Effector memory CD4-positive, alpha-beta T cell (primary cell): ENCODE data around the gene PPP1R1A.

ENCODE experiments used
- DNase-seq, 3 donors: peaks; one replicate each; pipeline ENCODE4 v3.0.0-alpha.2; 2020
- H3K27ac ChIP-seq: 2 replicates; pipeline ENCODE4 v1.7.0; 2013; ENCODE audit warnings: mild to moderate bottlenecking, low read length, moderate library complexity; ENCODE audit not compliant: insufficient read depth, poor library complexity, severe bottlenecking
- H3K27me3 ChIP-seq: replicated peaks from 2 replicates; pipeline ENCODE4 v1.7.0; 2013; ENCODE audit warnings: mild to moderate bottlenecking, low read length; ENCODE audit not compliant: insufficient read depth, control insufficient read depth, poor library complexity, severe bottlenecking
- H3K36me3 ChIP-seq: 2 replicates; pipeline ENCODE4 v1.7.0; 2013; ENCODE audit warnings: mild to moderate bottlenecking, low read length, moderate library complexity; ENCODE audit not compliant: control insufficient read depth, insufficient read depth
- H3K4me1 ChIP-seq: 2 replicates; pipeline ENCODE4 v1.7.0; 2013; ENCODE audit warnings: low read length, mild to moderate bottlenecking; ENCODE audit not compliant: control insufficient read depth, insufficient read depth, poor library complexity, severe bottlenecking
- H3K4me3 ChIP-seq: 2 replicates; pipeline ENCODE4 v1.7.0; 2013; ENCODE audit warnings: low read length, low read depth, mild to moderate bottlenecking; ENCODE audit not compliant: insufficient read depth, poor library complexity, severe bottlenecking
- H3K9me3 ChIP-seq: 2 replicates; pipeline ENCODE4 v1.7.0; 2013; ENCODE audit warnings: mild to moderate bottlenecking, low read length, moderate library complexity; ENCODE audit not compliant: control insufficient read depth

Gene PPP1R1A

DNA sequence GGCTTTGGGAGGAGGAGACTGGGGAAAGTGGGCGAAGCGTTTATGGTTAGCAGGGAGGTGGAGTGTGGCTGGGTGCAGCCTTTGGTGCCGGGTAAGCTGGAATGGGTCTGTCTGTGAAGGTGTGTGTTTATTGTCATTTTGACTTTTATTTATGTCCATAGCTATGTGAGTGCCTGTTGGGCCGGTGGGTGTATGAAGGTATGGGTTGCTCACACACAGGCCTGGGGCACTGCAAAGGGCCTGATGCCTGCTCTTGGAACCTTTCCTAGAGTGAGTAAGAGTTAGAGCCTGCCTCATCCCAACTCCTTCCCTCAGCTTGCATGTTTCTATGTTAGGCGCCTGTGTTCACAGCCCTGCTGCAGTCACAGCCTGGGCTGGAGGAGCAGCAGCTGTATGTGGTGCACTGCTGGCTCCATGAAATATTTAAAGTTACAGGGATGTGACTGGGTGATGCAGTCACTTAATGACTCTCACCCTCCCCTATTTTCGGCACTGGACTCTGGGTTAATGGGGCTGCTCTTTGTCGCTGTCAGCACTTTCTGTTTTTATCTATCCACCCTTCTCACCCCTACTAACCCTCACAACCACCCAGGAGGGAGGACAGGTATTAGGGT, 2.6 kb upstream of the PPP1R1A start:
- no peak for DNase-seq
- H3K4me1 ChIP-seq: peaks cover 5% of the 10 kb centered on the region
- H3K4me3 ChIP-seq: no peak overlapping the region
- no peaks in the 10 kb centered on the region for H3K36me3 ChIP-seq
- no peak overlapping the region for H3K27ac ChIP-seq
- H3K27me3 ChIP-seq: peaks cover 17% of the 10 kb centered on the region
- H3K9me3 ChIP-seq: no peaks in the 10 kb centered on the region

DNA sequence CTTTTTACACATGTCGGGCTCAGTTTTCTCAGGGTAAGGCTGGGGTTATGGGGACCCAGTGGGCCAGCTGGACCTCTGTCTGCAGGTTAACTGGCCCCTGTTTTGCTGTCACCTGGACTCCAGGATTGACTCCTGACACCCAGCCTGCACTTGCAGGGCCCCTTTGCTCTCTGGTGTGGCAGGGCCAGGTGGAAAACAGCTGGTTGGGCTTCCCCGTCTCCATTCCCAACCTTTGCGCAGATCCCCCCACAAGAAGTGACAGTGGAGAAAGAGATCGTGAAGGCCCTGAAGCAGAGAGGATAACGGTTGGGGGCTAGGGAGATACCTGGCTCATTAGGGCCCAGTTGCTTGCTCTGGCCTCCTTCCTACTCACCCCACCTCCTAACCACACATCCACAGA, 1.5 kb upstream of the PPP1R1A start:
- peaks cover 17% of the 10 kb centered on the region for H3K27me3 ChIP-seq
- no peak overlapping the region for H3K27ac ChIP-seq
- no peak overlapping the region for H3K4me3 ChIP-seq
- no peak for DNase-seq
- peaks cover 5% of the 10 kb centered on the region for H3K4me1 ChIP-seq
- no peaks in the 10 kb centered on the region for H3K36me3 ChIP-seq
- H3K9me3 ChIP-seq: no peaks in the 10 kb centered on the region

DNA sequence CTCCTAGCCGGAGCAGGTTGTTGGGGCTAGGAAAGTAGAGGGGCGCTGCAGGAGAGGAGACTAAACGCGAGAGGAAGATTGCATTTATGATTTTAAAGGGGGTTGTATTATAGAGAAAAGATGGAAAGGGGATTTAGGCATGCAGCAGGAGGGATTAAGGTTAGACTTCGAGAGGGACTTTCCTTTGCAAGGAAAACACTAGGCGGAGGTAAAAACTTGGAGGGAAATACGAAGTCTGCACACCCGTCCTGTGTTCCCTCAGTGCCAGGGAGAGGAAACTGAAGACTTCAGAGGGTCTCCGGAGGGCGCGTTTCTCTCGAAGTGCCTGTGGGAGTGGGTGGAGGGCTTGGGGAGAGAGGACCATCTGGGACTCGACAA, 420 bp upstream of the PPP1R1A start:
- Histone ChIP-seq H3K4me1 (peaks cover 5% of the 10 kb centered on the region), H3K36me3 (no peaks in the 10 kb centered on the region), H3K9me3 (no peaks in the 10 kb centered on the region), H3K4me3 (no peak overlapping the region), H3K27me3 (peaks cover 17% of the 10 kb centered on the region), H3K27ac (no peak overlapping the region)
- DNase-seq: no peak

DNA sequence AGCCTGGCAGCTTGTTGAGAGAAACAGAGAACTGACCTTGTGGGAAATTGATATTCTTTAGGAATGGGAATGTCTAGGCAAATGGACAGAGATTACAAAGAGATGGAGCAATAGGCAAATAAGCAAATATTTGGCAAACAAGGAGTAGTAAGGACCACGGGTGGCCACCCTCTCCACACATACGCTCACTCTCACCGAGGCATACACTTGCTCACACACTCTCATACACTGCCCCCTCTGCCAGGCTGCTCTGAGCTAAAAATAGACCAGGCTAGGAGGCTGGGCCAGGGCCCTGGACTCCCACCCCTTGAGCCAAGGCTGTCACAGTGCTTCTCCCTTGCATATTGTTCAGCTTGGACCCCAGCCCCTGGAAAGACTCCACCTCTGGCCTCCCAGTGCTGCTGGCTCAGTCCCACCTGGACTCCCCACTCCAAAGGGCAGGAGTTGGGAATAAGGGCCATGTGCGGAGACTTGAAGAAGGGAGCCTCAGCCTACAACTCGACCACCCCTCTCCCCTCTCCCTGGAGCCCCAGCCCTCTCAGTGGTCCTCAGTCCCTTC, 1.1 kb downstream of the PPP1R1A start:
- Histone ChIP-seq H3K4me3 (no peak overlapping the region), H3K36me3 (no peaks in the 10 kb centered on the region), H3K4me1 (peaks cover 5% of the 10 kb centered on the region), H3K9me3 (no peaks in the 10 kb centered on the region), H3K27ac (no peak overlapping the region), H3K27me3 (peaks cover 17% of the 10 kb centered on the region)
- no peak for DNase-seq

DNA sequence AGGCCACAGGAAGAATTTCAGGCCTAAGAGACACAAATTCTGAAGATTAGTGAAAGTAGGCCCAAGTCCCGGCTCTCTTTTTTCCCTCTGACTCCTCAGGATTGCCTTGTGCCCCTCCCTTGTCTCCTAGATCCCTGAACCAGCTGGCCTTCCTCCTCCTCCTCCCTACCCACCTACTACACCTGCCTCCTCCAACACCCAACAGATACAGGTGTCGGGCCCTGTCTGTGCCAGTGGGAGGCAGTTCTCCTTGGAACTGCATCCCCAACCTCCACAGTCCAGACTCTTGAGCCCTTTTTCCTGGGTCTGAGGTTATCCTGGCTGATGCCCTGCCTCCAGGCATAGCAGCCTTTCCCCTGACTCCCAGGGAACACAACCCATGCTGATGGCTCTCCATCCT, 1.8 kb downstream of the PPP1R1A start:
- H3K4me1 ChIP-seq: peaks cover 5% of the 10 kb centered on the region
- H3K27me3 ChIP-seq: peaks cover 17% of the 10 kb centered on the region
- DNase-seq: no peak
- H3K36me3 ChIP-seq: no peaks in the 10 kb centered on the region
- H3K4me3 ChIP-seq: no peak overlapping the region
- no peak overlapping the region for H3K27ac ChIP-seq
- no peaks in the 10 kb centered on the region for H3K9me3 ChIP-seq

DNA sequence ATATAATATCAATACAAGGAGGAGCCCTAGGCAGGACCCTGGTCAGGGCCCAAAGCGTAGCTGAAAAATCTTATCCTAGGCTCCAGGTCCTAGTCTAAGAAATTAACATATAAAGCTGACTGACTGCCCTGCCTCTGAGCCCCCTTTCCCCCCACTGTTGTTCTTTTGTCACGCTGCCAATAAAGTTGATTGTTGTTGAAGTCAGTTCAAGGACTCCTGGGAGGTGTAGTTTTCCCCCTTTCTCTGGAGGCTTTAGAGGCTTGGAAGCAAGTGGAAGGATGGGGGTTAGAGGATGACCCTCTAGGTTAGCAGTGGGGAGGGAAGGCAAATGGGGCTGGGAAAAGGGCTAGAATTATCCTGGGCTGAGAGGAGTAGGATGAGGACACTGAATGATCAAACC, 3.2 kb downstream of the PPP1R1A start:
- Histone ChIP-seq H3K27me3 (peaks cover 17% of the 10 kb centered on the region), H3K27ac (no peak overlapping the region), H3K9me3 (no peaks in the 10 kb centered on the region), H3K4me1 (peaks cover 5% of the 10 kb centered on the region), H3K4me3 (no peak overlapping the region), H3K36me3 (no peaks in the 10 kb centered on the region)
- DNase-seq: no peak

DNA sequence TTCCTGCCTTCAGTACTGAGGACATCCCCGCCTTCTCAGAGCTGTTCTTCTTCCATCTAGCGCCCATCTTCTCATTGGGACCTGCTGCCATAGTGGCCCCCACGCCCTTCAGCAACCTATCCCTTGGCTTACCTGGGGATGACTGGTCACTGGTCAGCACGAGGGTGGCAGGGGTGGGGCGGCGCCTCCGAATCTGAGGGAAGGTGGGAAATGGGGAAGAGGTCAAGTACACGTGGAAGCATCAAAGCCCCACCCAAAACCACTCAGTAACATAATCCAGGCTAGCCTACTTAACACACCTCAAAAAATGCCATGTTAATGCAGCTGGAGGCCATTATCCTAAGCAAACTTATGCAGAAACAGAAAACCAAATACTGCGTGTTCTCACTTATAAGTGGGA, 4.3 kb downstream of the PPP1R1A start:
- Histone ChIP-seq H3K9me3 (no peaks in the 10 kb centered on the region), H3K27ac (no peak overlapping the region), H3K27me3 (peaks cover 16% of the 10 kb centered on the region), H3K36me3 (no peaks in the 10 kb centered on the region), H3K4me3 (no peak overlapping the region), H3K4me1 (peaks cover 5% of the 10 kb centered on the region)
- DNase-seq: no peak

DNA sequence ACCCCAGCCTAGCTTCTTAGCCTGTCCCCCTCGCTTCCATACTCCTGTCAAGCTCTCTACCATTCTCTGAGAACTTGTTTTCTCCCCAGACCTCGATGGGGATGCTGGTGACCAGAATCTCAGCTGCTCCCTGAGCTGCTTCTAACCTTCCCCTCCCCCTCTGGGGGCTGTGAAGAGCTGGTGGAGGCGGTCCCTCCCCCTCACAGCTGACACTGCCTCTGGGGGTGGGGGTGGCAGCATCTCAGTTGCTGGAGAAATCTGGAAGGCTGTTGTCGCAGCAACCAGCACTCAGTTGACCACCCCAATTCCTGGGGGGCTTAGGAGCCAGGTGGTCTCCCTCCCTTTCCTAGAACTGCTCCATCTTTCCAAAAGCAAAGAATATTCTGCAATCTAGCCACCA, 4.7 kb downstream of the PPP1R1A start:
- H3K27me3 ChIP-seq: peaks cover 12% of the 10 kb centered on the region

DNA sequence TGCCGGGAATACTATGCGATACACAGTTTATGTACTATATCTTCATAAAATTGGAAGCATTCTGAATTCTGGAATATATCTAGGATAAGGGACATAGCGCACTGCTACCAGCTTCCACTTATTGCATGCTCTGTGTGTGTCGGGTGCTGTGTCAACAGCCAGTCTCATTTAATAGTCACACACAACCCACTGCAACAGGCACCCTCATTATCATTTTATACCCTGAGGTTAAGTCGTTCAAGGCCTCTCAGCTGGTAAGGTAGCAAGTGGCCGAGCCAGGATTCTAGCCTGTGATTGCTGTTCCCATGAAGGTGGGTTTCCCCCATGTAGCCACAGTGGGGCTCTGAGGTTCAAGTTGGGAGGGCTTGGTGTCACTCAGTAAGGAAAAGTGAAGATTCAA, 7.0 kb downstream of the PPP1R1A start:
- H3K4me3 ChIP-seq: no peak overlapping the region
- H3K27ac ChIP-seq: no peak overlapping the region
- DNase-seq: no peak
- no peaks in the 10 kb centered on the region for H3K27me3 ChIP-seq
- no peaks in the 10 kb centered on the region for H3K4me1 ChIP-seq
- no peaks in the 10 kb centered on the region for H3K36me3 ChIP-seq
- no peaks in the 10 kb centered on the region for H3K9me3 ChIP-seq

More for the DNA sequence above, 4.7 kb downstream of the PPP1R1A start:
- Histone ChIP-seq H3K4me3 (no peak overlapping the region), H3K4me1 (peaks cover 5% of the 10 kb centered on the region), H3K27ac (no peak overlapping the region), H3K36me3 (no peaks in the 10 kb centered on the region), H3K9me3 (no peaks in the 10 kb centered on the region)
- no peak for DNase-seq

DNA sequence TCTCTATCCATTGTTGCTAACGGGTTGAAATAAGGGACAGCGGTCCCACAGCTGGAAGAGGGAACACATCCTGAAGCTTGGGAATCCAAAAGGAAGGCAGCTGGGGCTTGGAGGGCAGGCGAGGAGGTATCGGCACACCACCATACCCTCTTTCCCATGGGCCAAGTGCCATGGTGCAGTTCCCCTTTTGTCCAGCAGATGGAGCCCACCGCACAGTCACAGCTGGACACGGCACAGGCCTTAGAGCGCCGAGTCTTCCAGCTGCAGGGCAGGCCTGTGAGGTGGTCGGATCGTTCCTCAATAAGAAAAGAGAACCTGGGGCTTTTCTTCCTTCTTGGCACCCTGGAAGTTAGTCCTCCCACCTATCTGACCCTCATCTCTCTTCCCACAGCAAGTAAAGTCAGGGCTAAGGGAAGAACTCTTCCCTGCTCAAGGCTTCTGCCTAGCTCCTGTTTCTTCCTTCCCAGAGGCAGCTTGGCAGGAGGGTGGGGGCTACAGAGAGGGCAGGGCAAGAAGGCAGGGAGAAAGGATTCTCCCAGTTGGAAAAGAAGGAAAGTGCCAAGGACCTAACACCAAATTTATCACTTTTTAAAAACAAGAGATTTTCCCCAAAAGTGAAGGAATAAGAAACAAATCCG, 8.6 kb downstream of the PPP1R1A start:
- Histone ChIP-seq H3K4me3 (no peak overlapping the region), H3K9me3 (no peaks in the 10 kb centered on the region), H3K27me3 (no peaks in the 10 kb centered on the region), H3K27ac (no peak overlapping the region), H3K36me3 (peaks cover 4% of the 10 kb centered on the region), H3K4me1 (no peaks in the 10 kb centered on the region)
- peak; percentile 51 to 64 (median 59) for DNase-seq
